NCI-H82 treated with DMSO at 0.1 percent for 48 hours (cell line): ENCODE data around the gene CD27.
"Not testable (repeated sequence)": the region's sequence is repeated elsewhere in the genome, so short reads cannot be mapped to it uniquely, and the experiment has no call there.

Experiments
- DNase-seq: peaks from one replicate; lab custom pipeline; 2025; ENCODE audit not compliant: unreplicated experiment; lab: John Stamatoyannopoulos, UW

Gene CD27

DNA sequence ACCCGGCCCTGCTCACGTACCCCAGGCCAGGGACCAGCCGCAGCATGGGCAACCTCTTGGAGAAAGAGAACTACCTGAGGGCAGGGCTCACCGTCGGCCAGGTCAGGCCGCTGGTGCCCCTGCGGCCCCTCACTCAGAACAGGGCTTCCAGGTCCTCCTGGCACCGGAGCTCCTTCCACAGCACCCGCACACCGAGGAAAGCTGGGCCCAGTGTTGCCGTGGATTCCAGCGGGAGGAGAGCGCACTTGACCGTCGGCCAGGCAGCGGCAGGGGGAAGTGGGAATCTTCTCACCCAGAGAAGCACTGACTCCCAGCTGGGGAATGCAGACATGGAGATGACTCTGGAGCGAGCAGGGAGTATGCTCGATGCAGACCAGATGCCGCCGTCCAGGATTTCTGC lies 33.7 kb downstream of the CD27 start:
- DNase-seq, result no peak

DNA sequence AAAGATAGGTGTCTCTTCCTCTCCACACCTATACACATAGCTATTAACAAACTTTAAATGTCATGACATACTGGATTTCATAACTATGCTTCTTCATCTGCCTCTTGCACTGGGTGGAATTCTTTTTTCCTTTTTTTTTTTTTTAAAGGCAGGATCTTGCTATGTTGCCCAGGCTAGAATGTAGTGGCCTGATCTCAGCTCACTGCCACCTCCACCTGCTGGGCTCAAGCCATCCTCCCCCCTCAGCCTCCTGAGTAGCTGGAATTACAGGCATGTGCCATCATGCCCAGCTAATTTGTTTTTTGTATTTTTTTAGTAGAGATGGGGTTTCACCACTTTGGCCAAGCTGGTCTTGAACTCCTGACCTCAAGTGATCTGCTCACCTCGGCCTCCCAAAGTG lies 43.5 kb downstream of the CD27 start:
- DNase-seq, result no peak

DNA sequence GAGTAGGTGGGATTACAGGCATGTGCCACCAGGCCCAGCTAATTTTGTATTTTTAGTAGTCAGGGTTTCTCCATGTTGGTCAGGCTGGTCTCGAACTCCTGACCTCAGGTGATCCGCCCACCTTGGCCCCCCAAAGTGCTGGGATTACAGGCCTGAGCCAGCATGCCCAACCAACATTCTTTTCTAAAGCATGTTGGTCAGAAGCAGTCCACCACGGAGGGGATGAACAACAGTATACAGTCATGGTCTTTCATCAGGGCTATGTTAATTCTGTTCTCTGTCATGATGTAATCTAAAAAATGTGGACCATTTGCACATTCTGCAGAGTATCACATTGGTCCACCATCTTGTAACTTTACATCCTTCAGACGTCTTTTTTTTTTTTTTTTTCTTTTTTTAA lies 44.7 kb downstream of the CD27 start:
- no peak for DNase-seq

GRCh38 chr12:6490673-6491072 lies 45.9 kb downstream of the CD27 start:
- not testable (repeated sequence) for DNase-seq

- peak; percentile 91 for DNase-seq
Measured at GRCh38 chr12:6492838-6493496, 48.2 kb downstream of the CD27 start, which contains the start of gene MRPL51. MRPL51 (minus strand) TSS chr12:6493262; CDS start chr12:6493136, 126 bp downstream.

GRCh38 chr12:6493497-6494257 lies 48.9 kb downstream of the CD27 start, which contains the start of gene NCAPD2:
NCAPD2 (plus strand) TSS chr12:6494102; CDS start chr12:6495099, 997 bp downstream.
- peak; percentile 94 for DNase-seq

DNA sequence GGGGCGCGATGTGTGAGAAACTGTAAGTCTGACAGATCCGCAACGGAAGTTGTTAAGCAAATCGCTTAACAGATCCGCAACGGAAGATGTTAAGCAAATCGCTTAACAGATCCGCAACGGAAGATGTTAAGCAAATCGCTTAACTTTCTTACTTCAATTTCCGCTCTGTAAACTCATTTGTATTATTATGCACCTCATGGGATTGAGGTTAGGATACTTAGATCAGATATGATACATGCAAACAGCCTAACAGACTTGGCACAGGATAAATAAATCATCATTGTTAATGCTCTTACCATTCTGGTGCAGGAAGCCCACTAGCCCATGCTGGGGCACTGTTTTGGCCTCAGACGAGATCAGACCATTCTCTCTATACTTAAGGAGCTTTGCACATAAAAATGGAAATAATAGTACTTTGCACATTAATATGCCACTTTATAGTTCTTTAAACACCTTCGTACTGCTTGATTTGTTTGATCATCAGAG lies 49.5 kb downstream of the CD27 start:
- peak; percentile 44 for DNase-seq

- no peak for DNase-seq
Measured at GRCh38 chr12:6494968-6495367, 50.2 kb downstream of the CD27 start.

- not testable (repeated sequence) for DNase-seq
Measured at GRCh38 chr12:6497291-6497690, 52.5 kb downstream of the CD27 start.

DNA sequence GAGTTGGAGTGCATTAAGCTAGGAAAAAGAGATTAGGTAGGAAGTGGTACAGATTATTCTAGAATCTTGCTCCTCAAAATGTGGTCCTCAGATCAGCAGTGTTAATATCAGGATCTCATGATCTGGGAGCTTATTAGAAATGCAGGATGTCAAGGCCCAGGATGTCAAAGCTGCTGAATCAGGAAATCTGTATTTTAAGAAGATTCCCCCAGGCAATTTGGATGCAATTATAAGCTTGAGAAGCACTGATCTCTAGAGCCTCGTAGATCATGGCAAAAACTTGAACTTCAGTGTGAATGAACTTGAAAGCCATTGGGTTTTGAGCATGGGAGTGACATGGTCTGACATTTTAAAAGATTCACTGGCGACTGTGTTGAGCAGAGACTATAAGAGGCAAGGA lies 55.7 kb downstream of the CD27 start:
- no peak for DNase-seq
